A673 (cell line): ENCODE results near the gene ZNF689.

ENCODE experiments used
- EZH2 ChIP-seq: fragments of 200-600 bp; sonication (generic); IDR thresholded peaks from 2 replicates; pipeline ENCODE4 v1.6.1; 2017; ENCODE audit warnings: borderline replicate concordance, low read depth, mild to moderate bottlenecking, mixed read lengths, antibody characterized with exemption, low read length; ENCODE audit not compliant: poor library complexity, severe bottlenecking
- TF ChIP-seq, protein P1 (sequence below): fragments of 300-800, 200-600 bp; sonication (generic); conservative IDR thresholded peaks from 2 replicates; pipeline ENCODE4 v1.5.1; 2017; ENCODE audit warnings: low read depth, mild to moderate bottlenecking, antibody characterized with exemption, low read length, moderate library complexity, mixed read lengths

DNA sequence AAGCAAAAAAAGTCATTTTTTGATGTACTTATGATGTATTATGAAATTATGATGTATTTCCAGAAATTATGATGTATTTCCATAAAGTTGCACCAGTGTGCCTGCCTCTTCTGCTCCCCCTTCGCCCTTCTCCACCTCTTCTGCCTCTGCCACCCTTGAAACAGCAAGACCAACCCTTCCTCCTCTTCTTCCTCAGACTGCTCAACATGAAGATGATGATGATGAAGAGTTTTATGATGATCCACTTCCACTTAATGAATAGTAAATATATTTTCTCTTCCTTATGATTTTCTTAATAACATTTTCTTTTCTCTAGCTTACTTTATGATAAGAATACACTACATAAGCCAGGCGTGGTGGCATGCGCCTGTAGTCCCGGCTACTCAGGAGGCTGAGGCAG is 17.3 kb downstream of the ZNF689 start:
- TF ChIP-seq, protein P1, sequence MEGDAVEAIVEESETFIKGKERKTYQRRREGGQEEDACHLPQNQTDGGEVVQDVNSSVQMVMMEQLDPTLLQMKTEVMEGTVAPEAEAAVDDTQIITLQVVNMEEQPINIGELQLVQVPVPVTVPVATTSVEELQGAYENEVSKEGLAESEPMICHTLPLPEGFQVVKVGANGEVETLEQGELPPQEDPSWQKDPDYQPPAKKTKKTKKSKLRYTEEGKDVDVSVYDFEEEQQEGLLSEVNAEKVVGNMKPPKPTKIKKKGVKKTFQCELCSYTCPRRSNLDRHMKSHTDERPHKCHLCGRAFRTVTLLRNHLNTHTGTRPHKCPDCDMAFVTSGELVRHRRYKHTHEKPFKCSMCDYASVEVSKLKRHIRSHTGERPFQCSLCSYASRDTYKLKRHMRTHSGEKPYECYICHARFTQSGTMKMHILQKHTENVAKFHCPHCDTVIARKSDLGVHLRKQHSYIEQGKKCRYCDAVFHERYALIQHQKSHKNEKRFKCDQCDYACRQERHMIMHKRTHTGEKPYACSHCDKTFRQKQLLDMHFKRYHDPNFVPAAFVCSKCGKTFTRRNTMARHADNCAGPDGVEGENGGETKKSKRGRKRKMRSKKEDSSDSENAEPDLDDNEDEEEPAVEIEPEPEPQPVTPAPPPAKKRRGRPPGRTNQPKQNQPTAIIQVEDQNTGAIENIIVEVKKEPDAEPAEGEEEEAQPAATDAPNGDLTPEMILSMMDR, result no peak
- TF ChIP-seq EZH2, result no peak
